ENCODE data around the gene PCDHGB3. TPM values are rescaled to one million over a fixed set of nuclear protein-coding genes. Genes with fewer than 3 reads are reported as not detected.
A peak's percentile ranks its signal among the peaks of the same experiment; 100 is the strongest.
"Not testable (repeated sequence)": the region's sequence is repeated elsewhere in the genome, so short reads cannot be mapped to it uniquely, and the experiment has no call there.

Gene PCDHGB3
- total RNA-seq, 1 donor from 2014 or later, result 2.2 TPM

DNA sequence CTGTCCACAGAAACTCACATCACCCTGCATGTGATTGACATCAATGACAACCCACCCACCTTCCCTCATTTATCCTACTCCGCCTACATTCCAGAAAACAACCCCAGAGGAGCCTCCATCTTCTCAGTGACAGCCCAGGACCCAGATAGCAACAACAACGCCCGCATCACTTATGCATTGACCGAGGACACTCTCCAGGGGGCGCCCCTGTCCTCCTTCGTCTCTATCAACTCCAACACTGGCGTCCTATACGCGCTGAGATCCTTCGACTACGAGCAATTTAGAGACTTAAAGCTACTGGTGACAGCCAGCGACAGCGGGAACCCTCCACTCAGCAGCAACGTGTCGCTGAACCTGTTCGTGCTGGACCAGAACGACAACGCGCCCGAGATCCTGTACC, 24.7 kb upstream of the PCDHGB3 start:
- H3K9me3 ChIP-seq, result peaks cover 56% of the 10 kb centered on the region
- no peak overlapping the region for H3K4me3 ChIP-seq
- DNase-seq (no peak), ATAC-seq (no peak)
- H3K4me1 ChIP-seq, result no peaks in the 10 kb centered on the region
- no peaks in the 10 kb centered on the region for H3K36me3 ChIP-seq
- no peak overlapping the region for H3K27ac ChIP-seq
- peaks cover 7% of the 10 kb centered on the region for H3K27me3 ChIP-seq (ENCODE audit: low read depth)
- intact Hi-C loops (cut with DNase I), result no loop called here
- TF ChIP-seq, protein P1, sequence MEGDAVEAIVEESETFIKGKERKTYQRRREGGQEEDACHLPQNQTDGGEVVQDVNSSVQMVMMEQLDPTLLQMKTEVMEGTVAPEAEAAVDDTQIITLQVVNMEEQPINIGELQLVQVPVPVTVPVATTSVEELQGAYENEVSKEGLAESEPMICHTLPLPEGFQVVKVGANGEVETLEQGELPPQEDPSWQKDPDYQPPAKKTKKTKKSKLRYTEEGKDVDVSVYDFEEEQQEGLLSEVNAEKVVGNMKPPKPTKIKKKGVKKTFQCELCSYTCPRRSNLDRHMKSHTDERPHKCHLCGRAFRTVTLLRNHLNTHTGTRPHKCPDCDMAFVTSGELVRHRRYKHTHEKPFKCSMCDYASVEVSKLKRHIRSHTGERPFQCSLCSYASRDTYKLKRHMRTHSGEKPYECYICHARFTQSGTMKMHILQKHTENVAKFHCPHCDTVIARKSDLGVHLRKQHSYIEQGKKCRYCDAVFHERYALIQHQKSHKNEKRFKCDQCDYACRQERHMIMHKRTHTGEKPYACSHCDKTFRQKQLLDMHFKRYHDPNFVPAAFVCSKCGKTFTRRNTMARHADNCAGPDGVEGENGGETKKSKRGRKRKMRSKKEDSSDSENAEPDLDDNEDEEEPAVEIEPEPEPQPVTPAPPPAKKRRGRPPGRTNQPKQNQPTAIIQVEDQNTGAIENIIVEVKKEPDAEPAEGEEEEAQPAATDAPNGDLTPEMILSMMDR (IDR thresholded peaks at IDR 0.05), result no peak

DNA sequence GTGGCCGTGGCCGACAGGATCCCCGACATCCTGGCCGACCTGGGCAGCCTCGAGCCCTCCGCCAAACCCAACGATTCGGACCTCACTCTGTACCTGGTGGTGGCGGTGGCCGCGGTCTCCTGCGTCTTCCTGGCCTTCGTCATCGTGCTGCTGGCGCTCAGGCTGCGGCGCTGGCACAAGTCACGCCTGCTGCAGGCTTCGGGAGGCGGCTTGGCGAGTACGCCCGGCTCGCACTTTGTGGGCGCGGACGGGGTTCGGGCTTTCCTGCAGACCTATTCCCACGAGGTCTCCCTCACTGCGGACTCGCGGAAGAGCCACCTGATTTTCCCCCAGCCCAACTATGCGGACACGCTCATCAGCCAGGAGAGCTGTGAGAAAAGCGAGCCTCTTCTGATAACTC, 24.0 kb upstream of the PCDHGB3 start:
- ATAC-seq; intact Hi-C loops (cut with DNase I); H3K27ac ChIP-seq; DNase-seq; H3K4me3 ChIP-seq; H3K27me3 ChIP-seq (ENCODE audit: low read depth); H3K4me1 ChIP-seq; H3K36me3 ChIP-seq: not testable (repeated sequence)
- H3K9me3 ChIP-seq, result peaks cover 58% of the 10 kb centered on the region

- Histone ChIP-seq H3K36me3 (no peaks in the 10 kb centered on the region), H3K4me3 (peak within 1 kb of the TSS; percentile 23), H3K27me3 (ENCODE audit: low read depth) (peaks cover 22% of the 10 kb centered on the region), H3K4me1 (no peaks in the 10 kb centered on the region), H3K27ac (no peak within 1 kb of the TSS), H3K9me3 (peaks cover 51% of the 10 kb centered on the region)
- DNase-seq (no peak), ATAC-seq (peak in 1 of 2 donors; percentile 44)
- TF ChIP-seq, protein P1 (IDR thresholded peaks at IDR 0.05), result peak; percentile 36
- intact Hi-C loops (cut with DNase I), result no loop called here
Observed at GRCh38 chr5:141349917-141350619, 20.0 kb upstream of the PCDHGB3 start, which contains the start of gene PCDHGB1. Gene PCDHGB1 (plus strand): TSS chr5:141350099. CDS start chr5:141350261, 162 bp downstream.

DNA sequence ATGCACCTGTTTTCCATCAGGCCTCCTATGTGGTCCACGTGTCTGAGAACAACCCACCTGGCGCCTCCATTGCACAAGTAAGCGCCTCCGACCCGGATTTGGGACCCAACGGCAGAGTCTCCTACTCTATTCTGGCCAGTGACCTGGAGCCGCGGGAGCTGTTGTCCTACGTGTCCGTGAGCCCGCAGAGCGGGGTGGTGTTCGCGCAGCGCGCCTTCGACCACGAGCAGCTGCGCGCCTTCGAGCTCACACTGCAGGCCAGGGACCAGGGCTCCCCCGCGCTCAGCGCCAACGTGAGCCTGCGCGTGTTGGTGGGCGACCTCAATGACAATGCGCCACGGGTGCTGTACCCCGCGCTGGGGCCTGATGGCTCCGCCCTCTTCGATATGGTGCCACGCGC, 18.5 kb upstream of the PCDHGB3 start:
- Histone ChIP-seq H3K27me3 (ENCODE audit: low read depth) (peaks cover 22% of the 10 kb centered on the region), H3K9me3 (peaks cover 57% of the 10 kb centered on the region), H3K4me1 (no peaks in the 10 kb centered on the region), H3K27ac (no peak overlapping the region), H3K36me3 (no peaks in the 10 kb centered on the region), H3K4me3 (no peak overlapping the region)
- ATAC-seq, result no peak
- DNase-seq, result no peak
- TF ChIP-seq, protein P1 (IDR thresholded peaks at IDR 0.05), result no peak
- intact Hi-C loops (cut with DNase I), result no loop called here

DNA sequence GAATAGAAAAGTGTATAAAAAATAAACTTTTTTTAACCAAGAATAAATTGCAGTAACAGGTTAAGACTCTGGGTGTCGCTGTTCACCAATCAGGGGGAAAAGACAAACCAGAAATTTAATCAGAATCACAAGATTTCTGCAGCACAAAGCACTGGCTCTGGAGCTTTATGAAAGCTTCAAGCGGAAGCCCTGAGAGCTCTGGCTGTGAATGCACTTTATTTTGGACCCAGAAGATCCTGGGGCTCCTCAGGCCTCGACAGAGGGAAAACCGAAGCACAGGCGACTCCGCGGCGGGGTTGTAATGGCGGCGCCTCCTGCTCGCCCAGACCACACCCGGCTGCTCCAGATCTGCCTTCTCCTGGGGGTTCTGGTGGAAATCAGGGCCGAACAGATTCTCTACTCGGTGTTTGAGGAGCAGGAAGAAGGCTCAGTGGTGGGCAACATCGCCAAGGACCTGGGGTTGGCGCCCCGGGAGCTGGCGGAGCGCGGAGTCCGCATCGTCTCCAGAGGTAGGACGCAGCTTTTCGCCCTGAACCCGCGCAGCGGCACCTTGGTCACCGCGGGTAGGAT, 15.1 kb upstream of the PCDHGB3 start, which contains the start of gene PCDHGA4:
Gene PCDHGA4, plus strand, starts transcription at position 122 of the 570 bp plus-strand sequence. Its CDS starts 87 bp downstream, at position 209.
- H3K27me3 ChIP-seq (ENCODE audit: low read depth), result peaks cover 18% of the 10 kb centered on the region
- H3K4me1 ChIP-seq, result no peaks in the 10 kb centered on the region
- DNase-seq, result no peak
- TF ChIP-seq, protein P1 (IDR thresholded peaks at IDR 0.05), result peak; percentile 40
- H3K27ac ChIP-seq, result no peak within 1 kb of the TSS
- no peaks in the 10 kb centered on the region for H3K36me3 ChIP-seq
- peak within 1 kb of the TSS; percentile 39 for H3K4me3 ChIP-seq
- no peak for ATAC-seq
- peaks cover 60% of the 10 kb centered on the region for H3K9me3 ChIP-seq
- intact Hi-C loops (cut with DNase I), result no loop called here

DNA sequence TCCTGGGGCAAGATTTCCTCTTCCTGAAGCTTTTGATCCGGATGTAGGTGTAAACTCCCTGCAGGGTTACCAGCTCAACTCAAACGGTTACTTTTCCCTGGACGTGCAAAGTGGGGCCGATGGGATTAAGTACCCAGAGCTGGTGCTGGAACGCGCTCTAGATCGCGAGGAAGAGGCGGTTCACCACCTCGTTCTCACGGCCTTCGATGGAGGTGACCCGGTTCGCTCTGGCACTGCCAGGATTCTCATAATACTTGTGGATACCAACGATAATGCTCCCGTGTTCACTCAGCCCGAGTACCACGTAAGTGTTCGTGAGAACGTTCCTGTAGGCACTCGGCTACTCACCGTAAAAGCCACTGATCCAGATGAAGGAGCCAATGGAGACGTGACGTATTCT, 14.4 kb upstream of the PCDHGB3 start:
- DNase-seq (no peak), ATAC-seq (no peak)
- Histone ChIP-seq H3K9me3 (peaks cover 60% of the 10 kb centered on the region), H3K4me1 (no peaks in the 10 kb centered on the region), H3K27me3 (ENCODE audit: low read depth) (peaks cover 25% of the 10 kb centered on the region), H3K27ac (no peak overlapping the region), H3K4me3 (peak overlapping the region; percentile 39), H3K36me3 (no peaks in the 10 kb centered on the region)
- intact Hi-C loops (cut with DNase I), result no loop called here
- TF ChIP-seq, protein P1 (IDR thresholded peaks at IDR 0.05), result no peak
